T-helper 2 cell treated with Interferon-gamma antibody and Interleukin-4, amounts not matched to agents 5 μg/mL and 100 μg/mL, for 36 hours (primary cell): Measurements from ENCODE around the gene SRSF3.
A peak's percentile ranks its signal among the peaks of the same experiment; 100 is the strongest.
"Not testable (repeated sequence)": the region's sequence is repeated elsewhere in the genome, so short reads cannot be mapped to it uniquely, and the experiment has no call there.

Experiments
- DNase-seq: peaks from one replicate; pipeline ENCODE4 v3.0.0; 2021; ENCODE audit warnings: low spot score
- H3K27ac Mint-ChIP-seq: one replicate; pipeline ENCODE4 v1.8.0; 2021; ENCODE audit warnings: mild to moderate bottlenecking, mixed read lengths
- H3K27me3 Mint-ChIP-seq: one replicate; pipeline ENCODE4 v1.8.0; 2021; ENCODE audit warnings: low read depth, mixed read lengths
- H3K36me3 Mint-ChIP-seq: one replicate; pipeline ENCODE4 v1.8.0; 2021; ENCODE audit warnings: low read depth, mixed read lengths
- H3K4me1 Mint-ChIP-seq: one replicate; pipeline ENCODE4 v1.8.0; 2021; ENCODE audit warnings: low read depth, mixed read lengths
- H3K4me3 Mint-ChIP-seq: one replicate; pipeline ENCODE4 v1.8.0; 2022; ENCODE audit warnings: mild to moderate bottlenecking, moderate library complexity, mixed read lengths
- H3K9me3 Mint-ChIP-seq: one replicate; pipeline ENCODE4 v1.8.0; 2021; ENCODE audit warnings: mixed read lengths

Gene SRSF3

DNA sequence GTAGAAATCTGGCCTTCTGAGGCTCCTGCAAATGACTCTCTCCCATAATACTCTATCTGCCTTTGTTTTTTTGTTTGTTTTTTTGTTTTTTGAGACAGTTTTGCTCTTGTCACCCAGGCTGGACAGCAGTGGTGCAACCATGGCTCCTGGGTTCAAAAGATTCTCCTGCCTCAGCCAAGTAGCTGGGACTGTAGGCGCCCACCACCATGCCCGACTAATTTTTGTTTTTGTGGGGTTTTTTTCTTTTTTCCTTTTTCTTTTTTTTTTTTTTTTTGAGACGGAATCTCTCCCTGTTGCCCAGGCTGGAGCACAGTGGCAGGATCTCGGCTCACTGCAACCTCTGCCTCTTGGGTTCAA lies 30.3 kb upstream of the SRSF3 start:
- H3K36me3 Mint-ChIP-seq = no peaks in the 10 kb centered on the region
- no peaks in the 10 kb centered on the region for H3K9me3 Mint-ChIP-seq
- no peak for DNase-seq
- H3K27ac Mint-ChIP-seq = no peak overlapping the region
- no peak overlapping the region for H3K4me3 Mint-ChIP-seq
- H3K4me1 Mint-ChIP-seq = peaks cover 1% of the 10 kb centered on the region
- H3K27me3 Mint-ChIP-seq = peaks cover 21% of the 10 kb centered on the region

DNA sequence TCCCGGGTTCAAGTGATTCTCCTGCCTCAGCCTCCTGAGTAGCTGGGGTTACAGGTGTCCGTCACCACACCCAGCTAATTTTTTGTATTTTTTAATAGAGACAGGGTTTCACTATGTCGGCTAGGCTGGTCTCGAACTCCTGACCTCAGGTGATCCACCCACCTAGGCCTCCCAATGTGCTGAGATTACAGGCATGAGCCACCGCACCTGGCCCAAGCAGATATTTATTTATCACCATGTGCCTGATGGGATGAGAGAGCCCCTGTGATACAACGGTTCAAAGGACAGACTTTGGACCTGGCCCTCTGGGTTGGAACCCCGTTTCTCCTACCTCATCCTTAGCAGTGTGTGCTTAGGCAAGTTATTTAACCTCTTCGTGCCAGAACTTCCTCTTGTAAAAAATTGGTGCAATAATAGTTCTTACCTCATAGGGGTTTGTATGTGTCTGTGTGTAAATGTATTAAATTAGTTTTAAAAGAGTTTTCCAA lies 27.7 kb upstream of the SRSF3 start:
- Mint-ChIP-seq H3K27me3 (peaks cover 11% of the 10 kb centered on the region), H3K4me3 (no peak overlapping the region), H3K36me3 (no peaks in the 10 kb centered on the region), H3K4me1 (no peaks in the 10 kb centered on the region), H3K27ac (no peak overlapping the region), H3K9me3 (no peaks in the 10 kb centered on the region)
- DNase-seq = no peak

DNA sequence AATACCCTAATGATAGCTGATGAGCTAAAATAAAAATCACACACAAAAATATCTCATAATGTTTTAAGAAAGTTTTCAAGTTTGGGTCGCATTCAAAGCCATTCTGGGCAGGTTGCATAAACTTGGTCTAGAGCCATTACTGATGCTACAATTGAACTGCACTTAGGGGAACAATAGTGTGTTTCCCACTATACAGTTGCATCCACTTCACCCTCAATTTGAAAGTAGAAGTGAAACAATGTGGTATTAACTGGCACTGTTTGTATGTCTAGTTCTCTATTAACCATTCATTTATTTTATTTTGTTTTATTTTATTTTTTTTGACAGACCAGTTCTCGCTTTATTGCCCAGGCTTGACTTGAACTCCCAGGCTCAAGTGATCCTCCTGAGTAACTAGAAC lies 23.9 kb upstream of the SRSF3 start:
- no peak for DNase-seq
- H3K36me3 Mint-ChIP-seq = no peaks in the 10 kb centered on the region
- H3K4me3 Mint-ChIP-seq = no peak overlapping the region

DNA sequence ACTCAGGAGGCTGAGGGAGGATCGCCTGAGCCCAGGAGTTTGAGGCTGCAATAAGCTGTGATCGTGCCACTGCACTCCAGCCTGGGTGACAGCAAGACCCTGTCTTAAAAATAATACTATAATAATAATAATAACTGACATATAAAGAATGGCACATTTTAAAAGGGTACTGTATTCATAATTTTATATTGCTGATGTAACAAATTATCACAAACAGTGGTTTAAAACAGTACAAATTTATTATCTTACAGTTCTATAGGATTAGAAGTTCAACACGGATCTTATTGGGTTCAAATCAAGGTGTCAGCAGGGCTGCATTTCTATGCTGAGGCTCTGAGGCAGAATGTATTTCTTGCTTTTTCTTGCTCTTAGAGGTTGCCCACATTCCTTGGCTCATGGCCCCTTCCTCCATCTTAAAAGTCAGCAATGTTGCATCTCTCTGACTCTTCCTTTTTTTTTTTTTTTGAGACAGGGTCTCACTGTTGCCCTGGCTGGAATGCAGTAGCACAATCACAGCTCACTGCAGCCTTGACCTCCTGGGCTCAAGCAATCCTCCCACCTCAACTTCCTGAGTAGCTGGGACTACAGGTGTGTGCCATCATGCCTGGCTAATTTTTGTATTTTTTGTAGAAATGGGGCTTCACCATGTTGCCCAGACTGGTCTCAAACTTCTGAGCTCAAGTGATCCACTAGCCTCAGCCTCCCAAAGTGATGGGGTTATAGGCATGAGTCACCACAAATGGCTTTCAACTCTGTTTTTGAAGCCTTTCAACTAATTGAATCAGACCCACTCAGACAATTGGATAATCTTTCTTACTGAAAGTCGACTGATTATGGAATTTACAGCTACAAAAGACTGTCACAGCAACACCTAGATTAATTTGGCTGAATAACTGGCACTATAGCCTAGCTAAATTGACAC lies 22.8 kb upstream of the SRSF3 start:
- H3K27me3 Mint-ChIP-seq = no peaks in the 10 kb centered on the region
- H3K4me1 Mint-ChIP-seq = no peaks in the 10 kb centered on the region
- no peak for DNase-seq
- H3K9me3 Mint-ChIP-seq = peaks cover 4% of the 10 kb centered on the region
- H3K4me3 Mint-ChIP-seq = no peak overlapping the region
- no peaks in the 10 kb centered on the region for H3K36me3 Mint-ChIP-seq
- no peak overlapping the region for H3K27ac Mint-ChIP-seq

More for the DNA sequence above, 23.9 kb upstream of the SRSF3 start:
- Mint-ChIP-seq H3K27me3 (no peaks in the 10 kb centered on the region), H3K27ac (no peak overlapping the region), H3K4me1 (no peaks in the 10 kb centered on the region), H3K9me3 (peaks cover 4% of the 10 kb centered on the region)

DNA sequence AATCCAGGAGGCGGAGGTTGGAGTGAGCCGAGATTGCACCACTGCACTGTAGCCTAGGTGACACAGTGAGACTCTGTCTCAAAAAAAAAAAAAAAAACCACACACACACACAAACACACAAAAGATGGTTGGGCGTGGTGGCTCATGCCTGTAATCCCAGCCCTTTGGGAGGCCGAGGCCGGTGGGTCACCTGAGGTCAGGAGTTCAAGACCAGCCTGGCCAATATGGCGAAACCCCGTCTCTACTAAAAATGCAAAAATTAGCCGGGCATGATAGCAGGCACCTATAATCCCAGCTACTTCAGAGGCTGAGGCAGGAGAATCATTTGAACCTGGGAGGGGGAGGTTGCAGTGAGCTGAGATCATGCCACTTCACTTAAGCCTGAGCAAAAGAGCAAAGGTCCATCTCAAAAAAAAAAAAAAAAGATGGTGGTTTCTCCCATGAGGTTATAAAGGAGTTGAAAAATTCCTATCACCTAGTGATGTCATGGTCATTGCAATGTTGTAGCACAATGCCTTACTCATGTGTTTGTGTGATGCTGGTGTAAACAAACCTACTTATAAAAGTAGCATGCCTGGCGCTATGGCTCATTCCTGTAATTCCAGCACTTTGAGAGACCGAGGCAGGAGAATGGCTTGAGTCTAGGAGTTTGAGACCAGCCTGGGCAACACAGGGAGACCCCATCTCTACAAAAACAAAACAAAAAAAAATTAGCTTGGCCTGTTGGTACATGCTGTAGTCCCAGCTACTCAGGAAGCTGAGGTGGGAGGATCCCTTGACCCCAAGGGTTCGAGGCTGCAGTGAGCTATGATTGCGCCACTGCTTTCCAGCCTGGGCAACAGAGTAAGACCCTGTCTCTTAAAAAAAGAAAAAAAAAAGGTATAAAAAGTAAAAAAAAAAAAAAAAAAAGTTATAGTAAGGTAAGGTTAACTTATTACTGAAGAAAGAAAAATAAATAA lies 21.5 kb upstream of the SRSF3 start:
- not testable (repeated sequence) for H3K36me3 Mint-ChIP-seq, H3K4me1 Mint-ChIP-seq, H3K27ac Mint-ChIP-seq, DNase-seq, H3K27me3 Mint-ChIP-seq, H3K9me3 Mint-ChIP-seq, H3K4me3 Mint-ChIP-seq

DNA sequence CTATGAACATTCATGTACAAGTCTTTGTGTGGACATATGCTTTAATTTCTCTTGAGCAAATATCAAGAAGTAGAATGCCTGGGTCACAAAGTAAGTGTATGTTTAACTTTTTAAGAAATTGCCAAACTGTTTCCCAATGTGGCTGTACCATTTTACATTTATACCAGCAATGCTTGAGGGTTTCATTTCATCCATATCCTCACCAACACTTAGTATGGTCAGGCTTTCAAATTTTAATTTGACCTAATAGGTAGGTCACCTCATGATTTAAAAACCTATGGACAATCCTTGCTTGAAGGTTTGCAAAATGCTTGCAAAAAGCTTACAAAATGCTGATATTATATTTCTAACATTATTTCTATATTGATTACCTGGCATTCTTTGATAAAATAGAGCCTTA lies 19.5 kb upstream of the SRSF3 start:
- Mint-ChIP-seq H3K4me1 (peaks cover under 1% of the 10 kb centered on the region), H3K27ac (no peak overlapping the region), H3K36me3 (no peaks in the 10 kb centered on the region), H3K4me3 (no peak overlapping the region), H3K27me3 (no peaks in the 10 kb centered on the region), H3K9me3 (peaks cover 4% of the 10 kb centered on the region)
- no peak for DNase-seq

DNA sequence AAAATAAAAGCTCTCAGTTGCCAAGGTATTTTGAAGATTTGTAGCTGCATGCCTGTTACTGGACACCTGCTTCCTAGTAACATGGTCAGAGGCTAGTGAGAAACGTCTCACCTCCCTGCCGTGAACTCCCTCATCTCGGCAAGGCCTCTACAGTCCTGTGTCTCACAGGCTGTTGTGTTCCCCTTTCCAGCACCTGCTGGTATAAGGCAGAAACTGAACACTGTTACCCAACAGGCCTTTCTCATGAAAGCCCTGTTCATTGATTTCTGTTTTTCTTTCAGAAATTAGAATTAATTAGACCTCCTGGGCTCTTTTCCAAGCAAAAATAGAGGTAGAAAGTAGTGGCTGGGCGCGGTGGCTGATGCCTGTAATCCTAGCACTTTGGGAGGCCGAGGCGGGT lies 17.6 kb upstream of the SRSF3 start:
- peaks cover 4% of the 10 kb centered on the region for H3K9me3 Mint-ChIP-seq
- no peak overlapping the region for H3K27ac Mint-ChIP-seq
- peaks cover 2% of the 10 kb centered on the region for H3K4me1 Mint-ChIP-seq
- H3K36me3 Mint-ChIP-seq = no peaks in the 10 kb centered on the region
- no peak overlapping the region for H3K4me3 Mint-ChIP-seq
- H3K27me3 Mint-ChIP-seq = no peaks in the 10 kb centered on the region
- no peak for DNase-seq

DNA sequence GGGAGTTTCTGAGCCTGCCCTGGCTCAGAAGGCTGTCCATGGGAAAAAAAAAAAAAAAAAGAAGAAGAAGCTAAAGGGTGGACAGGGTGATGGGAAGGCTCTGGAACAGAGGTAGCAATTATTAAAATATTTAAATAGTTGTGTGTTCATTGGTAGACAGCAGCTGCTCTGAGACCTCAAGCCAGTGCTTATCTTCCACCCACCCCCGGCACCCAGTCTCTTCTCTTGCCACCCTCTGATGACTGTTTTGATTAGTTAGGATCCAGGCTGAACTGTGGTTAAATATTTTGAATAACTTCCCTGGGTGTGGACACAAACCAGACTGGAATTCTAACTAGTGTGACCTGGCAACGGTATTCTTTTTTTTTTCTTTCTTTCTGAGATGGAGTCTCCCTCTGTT lies 16.9 kb upstream of the SRSF3 start:
- Mint-ChIP-seq H3K36me3 (no peaks in the 10 kb centered on the region), H3K4me3 (no peak overlapping the region), H3K27ac (no peak overlapping the region), H3K4me1 (peaks cover 2% of the 10 kb centered on the region), H3K27me3 (no peaks in the 10 kb centered on the region), H3K9me3 (peaks cover 4% of the 10 kb centered on the region)
- no peak for DNase-seq

DNA sequence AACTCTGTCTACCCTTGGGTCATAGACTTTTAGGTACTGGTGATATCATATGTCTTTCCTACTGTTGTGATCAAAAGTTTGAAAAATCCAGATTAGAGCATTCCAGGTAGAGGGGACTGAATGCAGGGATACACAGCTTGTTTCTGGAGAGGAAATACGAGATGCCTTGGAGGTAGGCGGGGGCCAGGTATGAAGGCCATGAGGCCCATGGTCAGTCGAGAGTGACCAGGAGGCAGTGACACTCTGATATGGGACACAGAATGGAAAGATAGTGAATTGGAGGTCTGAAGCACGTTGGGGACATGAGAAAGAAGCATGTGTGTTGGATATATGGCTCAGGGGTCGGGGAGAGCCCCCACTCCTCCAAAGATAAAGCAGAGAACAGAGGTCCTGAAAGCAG lies 16.1 kb upstream of the SRSF3 start:
- H3K27ac Mint-ChIP-seq = no peak overlapping the region

DNA sequence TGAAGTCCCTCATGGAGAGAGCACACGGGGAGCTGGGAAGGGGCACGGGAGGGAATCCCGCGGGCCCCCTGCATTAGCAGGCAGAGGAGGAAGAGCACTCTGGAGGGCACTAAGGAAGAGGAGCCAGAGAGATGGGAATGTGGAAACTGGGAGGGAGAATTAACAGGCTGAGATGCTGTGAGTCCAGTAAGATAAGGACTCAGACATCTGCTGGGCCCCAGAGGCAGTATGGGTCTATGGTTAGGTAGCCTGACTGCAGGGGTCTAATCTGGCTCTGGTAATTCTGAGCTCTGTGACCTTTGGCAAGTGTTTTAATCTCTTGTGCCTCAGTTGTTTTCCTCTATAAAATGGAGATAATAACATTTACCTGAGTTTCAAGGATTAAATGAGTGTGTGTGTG lies 15.7 kb upstream of the SRSF3 start:
- peaks cover 2% of the 10 kb centered on the region for H3K4me1 Mint-ChIP-seq
- no peak for DNase-seq
- H3K36me3 Mint-ChIP-seq = no peaks in the 10 kb centered on the region
- H3K27ac Mint-ChIP-seq = peak overlapping the region; percentile 2
- no peak overlapping the region for H3K4me3 Mint-ChIP-seq
- H3K9me3 Mint-ChIP-seq = peaks cover 4% of the 10 kb centered on the region
- H3K27me3 Mint-ChIP-seq = no peaks in the 10 kb centered on the region

More for the DNA sequence above, 16.1 kb upstream of the SRSF3 start:
- H3K27me3 Mint-ChIP-seq = no peaks in the 10 kb centered on the region
- no peak overlapping the region for H3K4me3 Mint-ChIP-seq
- no peaks in the 10 kb centered on the region for H3K36me3 Mint-ChIP-seq
- DNase-seq = no peak
- H3K9me3 Mint-ChIP-seq = peaks cover 4% of the 10 kb centered on the region
- H3K4me1 Mint-ChIP-seq = peaks cover 2% of the 10 kb centered on the region

DNA sequence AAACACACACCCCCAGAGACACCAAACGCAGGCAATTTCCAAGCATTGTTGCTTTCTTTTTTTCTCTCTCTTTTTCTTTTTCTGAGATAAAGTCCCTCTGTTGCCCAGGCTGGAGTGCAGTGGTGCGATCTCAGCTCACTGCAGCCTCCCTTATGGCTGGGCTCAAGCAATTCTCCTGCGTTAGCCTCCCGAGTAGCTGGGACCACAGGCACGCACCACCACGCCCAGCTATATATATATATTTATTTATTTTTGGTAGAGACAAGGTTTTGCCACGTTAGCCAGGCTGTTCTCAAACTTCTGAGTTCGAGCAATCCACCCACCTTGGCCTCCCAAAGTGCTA lies 14.0 kb upstream of the SRSF3 start:
- Mint-ChIP-seq H3K36me3 (no peaks in the 10 kb centered on the region), H3K27ac (no peak overlapping the region), H3K27me3 (no peaks in the 10 kb centered on the region), H3K4me1 (peaks cover 2% of the 10 kb centered on the region), H3K4me3 (no peak overlapping the region), H3K9me3 (no peaks in the 10 kb centered on the region)
- no peak for DNase-seq

DNA sequence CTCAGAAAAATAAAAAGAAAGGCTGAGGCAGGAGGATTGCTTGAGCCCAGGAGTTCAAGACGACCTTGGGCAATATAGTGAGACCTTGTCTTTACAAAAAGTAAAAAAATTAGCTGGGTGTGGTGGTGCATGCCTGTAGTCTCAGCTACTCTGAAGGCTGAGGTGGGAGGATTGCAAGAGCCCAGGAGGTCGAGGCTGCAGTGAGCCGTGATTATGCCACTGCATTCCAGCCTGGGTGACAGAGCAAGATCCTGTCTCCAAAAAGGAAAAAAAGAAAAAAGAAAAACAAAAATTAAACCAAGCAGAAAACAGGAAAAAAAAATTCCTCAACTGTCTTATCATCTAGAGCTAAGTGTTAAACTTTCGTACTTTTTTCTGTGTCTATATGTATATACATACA lies 12.4 kb upstream of the SRSF3 start:
- H3K27me3 Mint-ChIP-seq = no peaks in the 10 kb centered on the region
- no peak overlapping the region for H3K4me3 Mint-ChIP-seq
- H3K27ac Mint-ChIP-seq = no peak overlapping the region
- H3K4me1 Mint-ChIP-seq = peaks cover 2% of the 10 kb centered on the region
- no peaks in the 10 kb centered on the region for H3K9me3 Mint-ChIP-seq
- DNase-seq = no peak
- no peaks in the 10 kb centered on the region for H3K36me3 Mint-ChIP-seq

DNA sequence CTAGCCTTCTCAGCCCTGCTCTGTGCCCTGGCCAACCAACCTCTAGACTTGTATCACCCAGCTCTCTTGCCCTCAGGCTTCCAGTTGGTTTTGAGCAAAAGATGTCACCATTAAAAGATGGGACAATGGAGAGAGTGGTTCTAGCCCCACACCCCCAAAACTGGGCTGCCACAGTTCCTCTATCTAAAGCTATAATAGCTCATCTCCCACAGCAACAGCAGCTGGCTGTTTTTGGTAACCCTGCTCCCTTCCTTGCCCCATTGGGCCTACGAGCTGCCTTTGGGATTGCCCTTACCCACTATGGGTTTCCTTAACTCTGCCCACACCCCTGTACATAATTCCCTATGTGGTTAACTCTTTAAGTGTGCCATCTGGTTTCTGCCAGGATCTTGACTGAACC lies 7.6 kb upstream of the SRSF3 start:
- Mint-ChIP-seq H3K36me3 (no peaks in the 10 kb centered on the region), H3K27ac (no peak overlapping the region), H3K4me3 (no peak overlapping the region), H3K9me3 (no peaks in the 10 kb centered on the region), H3K4me1 (peaks cover 1% of the 10 kb centered on the region), H3K27me3 (no peaks in the 10 kb centered on the region)
- no peak for DNase-seq

DNA sequence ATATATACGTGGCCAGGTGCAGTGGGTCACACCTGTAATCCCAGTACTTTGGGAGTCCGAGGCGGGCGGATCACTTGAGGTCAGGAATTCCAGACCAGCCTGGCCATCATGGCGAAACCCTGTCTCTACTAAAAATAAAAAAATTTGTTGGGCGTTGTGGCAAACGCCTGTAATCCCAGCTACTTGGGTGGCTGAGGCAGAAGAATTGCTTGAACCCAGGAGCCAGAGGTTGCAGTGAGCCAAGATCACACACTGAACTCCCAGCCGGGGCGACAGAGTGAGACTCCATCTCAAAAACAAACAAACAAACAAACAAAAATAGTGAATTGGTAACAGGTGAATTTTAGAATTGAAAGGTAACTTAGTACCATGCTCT lies 5.1 kb upstream of the SRSF3 start:
- H3K9me3 Mint-ChIP-seq, DNase-seq, H3K27ac Mint-ChIP-seq, H3K4me3 Mint-ChIP-seq, H3K27me3 Mint-ChIP-seq, H3K36me3 Mint-ChIP-seq: not testable (repeated sequence)
- peaks cover 10% of the 10 kb centered on the region for H3K4me1 Mint-ChIP-seq
